Neural cell (in vitro differentiated cells): ENCODE results near the gene RNF41.

Experiments used
- CTCF ChIP-seq: fragments of 450-650 bp; IDR thresholded peaks from 2 replicates; pipeline ENCODE4 v1.5.1; 2014; ENCODE audit warnings: antibody characterized with exemption, mild to moderate bottlenecking, moderate library complexity; ENCODE audit not compliant: poor library complexity, severe bottlenecking
- EP300 ChIP-seq: fragments of 450-650 bp; conservative IDR thresholded peaks from 2 replicates; pipeline ENCODE4 v1.6.1; 2014; ENCODE audit warnings: antibody characterized with exemption, mild to moderate bottlenecking, moderate library complexity; ENCODE audit not compliant: poor library complexity, severe bottlenecking
- EZH2 ChIP-seq: fragments of 200-600, 300-800 bp; shearing (Covaris generic), sonication (generic); IDR thresholded peaks from 2 replicates; pipeline ENCODE4 v1.6.1; 2014; ENCODE audit warnings: antibody characterized with exemption, low read length, borderline replicate concordance, mild to moderate bottlenecking; ENCODE audit not compliant: insufficient read depth, poor library complexity, severe bottlenecking
- POLR2AphosphoS5 ChIP-seq: IDR thresholded peaks from 2 replicates; pipeline ENCODE4 v1.6.1; 2012
- RAD21 ChIP-seq: fragments of 450-650 bp; conservative IDR thresholded peaks from 2 replicates; pipeline ENCODE4 v1.6.1; 2014; ENCODE audit warnings: antibody characterized with exemption, mild to moderate bottlenecking, moderate library complexity
- SMC3 ChIP-seq: fragments of 450-650 bp; conservative IDR thresholded peaks from 2 replicates; pipeline ENCODE4 v1.6.1; 2014; ENCODE audit warnings: antibody characterized with exemption, mild to moderate bottlenecking, moderate library complexity; ENCODE audit not compliant: poor library complexity
- TAF1 ChIP-seq: IDR thresholded peaks from 2 replicates; pipeline ENCODE4 v1.6.1; 2012; ENCODE audit warnings: low read depth
- TF ChIP-seq, protein P1 (sequence below): IDR thresholded peaks from 2 replicates; pipeline ENCODE4 v1.6.1; 2012; ENCODE audit warnings: borderline replicate concordance

GRCh38 chr12:56208006-56208405 lies 13.7 kb downstream of the RNF41 start:
- no peak for TF ChIP-seq CTCF
- TF ChIP-seq EP300 = no peak
- TF ChIP-seq RAD21 = no peak
- TF ChIP-seq POLR2AphosphoS5 = no peak
- no peak for TF ChIP-seq EZH2
- TF ChIP-seq, protein P1, sequence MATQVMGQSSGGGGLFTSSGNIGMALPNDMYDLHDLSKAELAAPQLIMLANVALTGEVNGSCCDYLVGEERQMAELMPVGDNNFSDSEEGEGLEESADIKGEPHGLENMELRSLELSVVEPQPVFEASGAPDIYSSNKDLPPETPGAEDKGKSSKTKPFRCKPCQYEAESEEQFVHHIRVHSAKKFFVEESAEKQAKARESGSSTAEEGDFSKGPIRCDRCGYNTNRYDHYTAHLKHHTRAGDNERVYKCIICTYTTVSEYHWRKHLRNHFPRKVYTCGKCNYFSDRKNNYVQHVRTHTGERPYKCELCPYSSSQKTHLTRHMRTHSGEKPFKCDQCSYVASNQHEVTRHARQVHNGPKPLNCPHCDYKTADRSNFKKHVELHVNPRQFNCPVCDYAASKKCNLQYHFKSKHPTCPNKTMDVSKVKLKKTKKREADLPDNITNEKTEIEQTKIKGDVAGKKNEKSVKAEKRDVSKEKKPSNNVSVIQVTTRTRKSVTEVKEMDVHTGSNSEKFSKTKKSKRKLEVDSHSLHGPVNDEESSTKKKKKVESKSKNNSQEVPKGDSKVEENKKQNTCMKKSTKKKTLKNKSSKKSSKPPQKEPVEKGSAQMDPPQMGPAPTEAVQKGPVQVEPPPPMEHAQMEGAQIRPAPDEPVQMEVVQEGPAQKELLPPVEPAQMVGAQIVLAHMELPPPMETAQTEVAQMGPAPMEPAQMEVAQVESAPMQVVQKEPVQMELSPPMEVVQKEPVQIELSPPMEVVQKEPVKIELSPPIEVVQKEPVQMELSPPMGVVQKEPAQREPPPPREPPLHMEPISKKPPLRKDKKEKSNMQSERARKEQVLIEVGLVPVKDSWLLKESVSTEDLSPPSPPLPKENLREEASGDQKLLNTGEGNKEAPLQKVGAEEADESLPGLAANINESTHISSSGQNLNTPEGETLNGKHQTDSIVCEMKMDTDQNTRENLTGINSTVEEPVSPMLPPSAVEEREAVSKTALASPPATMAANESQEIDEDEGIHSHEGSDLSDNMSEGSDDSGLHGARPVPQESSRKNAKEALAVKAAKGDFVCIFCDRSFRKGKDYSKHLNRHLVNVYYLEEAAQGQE = no peak
- no peak for TF ChIP-seq TAF1
- TF ChIP-seq SMC3 = no peak
